Measurements from ENCODE around the gene HYCC1.
A peak's percentile ranks its signal among the peaks of the same experiment; 100 is the strongest.

HYCC1 gene

GRCh38 chr7:23011222-23011924, 2.6 kb downstream of the HYCC1 start:
- H3K9me2 ChIP-seq (replicated peaks; ENCODE audit: control insufficient read depth, low read length): no peaks in the 10 kb centered on the region
- peaks cover 74% of the 10 kb centered on the region for H3K79me2 ChIP-seq (ENCODE audit: control insufficient read depth, low read length)
- peaks cover 4% of the 10 kb centered on the region for H3F3A ChIP-seq (ENCODE audit: control insufficient read depth, insufficient read depth)
- H3K36me3 ChIP-seq (ENCODE audit: control insufficient read depth, low read length): peaks cover 4% of the 10 kb centered on the region; the same call in 1 of the 2 replicates
- TF ChIP-seq, protein P1, sequence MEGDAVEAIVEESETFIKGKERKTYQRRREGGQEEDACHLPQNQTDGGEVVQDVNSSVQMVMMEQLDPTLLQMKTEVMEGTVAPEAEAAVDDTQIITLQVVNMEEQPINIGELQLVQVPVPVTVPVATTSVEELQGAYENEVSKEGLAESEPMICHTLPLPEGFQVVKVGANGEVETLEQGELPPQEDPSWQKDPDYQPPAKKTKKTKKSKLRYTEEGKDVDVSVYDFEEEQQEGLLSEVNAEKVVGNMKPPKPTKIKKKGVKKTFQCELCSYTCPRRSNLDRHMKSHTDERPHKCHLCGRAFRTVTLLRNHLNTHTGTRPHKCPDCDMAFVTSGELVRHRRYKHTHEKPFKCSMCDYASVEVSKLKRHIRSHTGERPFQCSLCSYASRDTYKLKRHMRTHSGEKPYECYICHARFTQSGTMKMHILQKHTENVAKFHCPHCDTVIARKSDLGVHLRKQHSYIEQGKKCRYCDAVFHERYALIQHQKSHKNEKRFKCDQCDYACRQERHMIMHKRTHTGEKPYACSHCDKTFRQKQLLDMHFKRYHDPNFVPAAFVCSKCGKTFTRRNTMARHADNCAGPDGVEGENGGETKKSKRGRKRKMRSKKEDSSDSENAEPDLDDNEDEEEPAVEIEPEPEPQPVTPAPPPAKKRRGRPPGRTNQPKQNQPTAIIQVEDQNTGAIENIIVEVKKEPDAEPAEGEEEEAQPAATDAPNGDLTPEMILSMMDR (IDR thresholded peaks at IDR 0.05; ENCODE audit: low read depth, low read length, poor library complexity, severe bottlenecking): no peak
- no peak for TF ChIP-seq EZH2phosphoT487 (IDR thresholded peaks at IDR 0.05; ENCODE audit: borderline replicate concordance, low read length)
- H3K4me2 ChIP-seq (ENCODE audit: low read length): peak overlapping the region; percentile 93
- H3K4me1 ChIP-seq (ENCODE audit: control insufficient read depth, low read length): peaks cover 51% of the 10 kb centered on the region
- peak overlapping the region; percentile 27 for H3K4me3 ChIP-seq (ENCODE audit: low read length)
- no peaks in the 10 kb centered on the region for H3K27me3 ChIP-seq (ENCODE audit: control insufficient read depth, low read length)
- peaks cover 15% of the 10 kb centered on the region for H4K20me1 ChIP-seq (ENCODE audit: control insufficient read depth, insufficient read depth, low read depth, low read length)
- no peaks in the 10 kb centered on the region for H3K9me3 ChIP-seq (ENCODE audit: control insufficient read depth, insufficient read depth, low read length)
- no peak overlapping the region for H3K27ac ChIP-seq (ENCODE audit: low read depth, low read length)

GRCh38 chr7:23009303-23009702, 4.6 kb downstream of the HYCC1 start:
- no peaks in the 10 kb centered on the region for H3K9me2 ChIP-seq (replicated peaks; ENCODE audit: control insufficient read depth, low read length)
- peaks cover 92% of the 10 kb centered on the region for H3K79me2 ChIP-seq (ENCODE audit: control insufficient read depth, low read length)
- no peak overlapping the region for H3K4me2 ChIP-seq (ENCODE audit: low read length)

DNA sequence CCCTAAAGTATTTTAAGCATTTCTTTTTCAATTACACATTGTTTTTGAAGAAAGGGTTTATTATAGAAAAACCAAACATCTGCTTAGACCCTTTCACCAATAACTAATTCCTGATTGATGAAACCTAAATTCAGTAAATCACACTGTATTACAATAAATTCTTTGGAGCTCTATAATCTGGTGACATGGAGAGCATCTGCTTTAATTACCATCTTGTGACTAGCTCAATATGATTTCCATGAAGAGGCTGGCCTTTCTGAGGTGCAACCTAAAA, 9.7 kb downstream of the HYCC1 start:
- no peaks in the 10 kb centered on the region for H3K36me3 ChIP-seq (ENCODE audit: control insufficient read depth, low read length)
- no peaks in the 10 kb centered on the region; the same call in 1 of the 2 replicates for H3K4me1 ChIP-seq (ENCODE audit: control insufficient read depth, low read length)
- H3K9me3 ChIP-seq (ENCODE audit: control insufficient read depth, insufficient read depth, low read length): no peaks in the 10 kb centered on the region
- peaks cover 2% of the 10 kb centered on the region; the same call in 1 of the 2 replicates for H4K20me1 ChIP-seq (ENCODE audit: control insufficient read depth, insufficient read depth, low read depth, low read length)
- no peak for TF ChIP-seq EZH2phosphoT487 (IDR thresholded peaks at IDR 0.05; ENCODE audit: borderline replicate concordance, low read length)
- no peak overlapping the region for H3K4me3 ChIP-seq (ENCODE audit: low read length)
- H3K9me2 ChIP-seq (replicated peaks; ENCODE audit: control insufficient read depth, low read length): no peaks in the 10 kb centered on the region
- no peaks in the 10 kb centered on the region for H3F3A ChIP-seq (ENCODE audit: control insufficient read depth, insufficient read depth)
- H3K27me3 ChIP-seq (ENCODE audit: control insufficient read depth, low read length): no peaks in the 10 kb centered on the region
- no peak overlapping the region for H3K27ac ChIP-seq (ENCODE audit: low read depth, low read length)
- no peak overlapping the region for H3K4me2 ChIP-seq (ENCODE audit: low read length)
- H3K79me2 ChIP-seq (ENCODE audit: control insufficient read depth, low read length): peaks cover 91% of the 10 kb centered on the region

More at GRCh38 chr7:23009303-23009702, 4.6 kb downstream of the HYCC1 start:
- Histone ChIP-seq H3K27ac (ENCODE audit: low read depth, low read length) (no peak overlapping the region), H4K20me1 (ENCODE audit: control insufficient read depth, insufficient read depth, low read depth, low read length) (peaks cover 15% of the 10 kb centered on the region), H3K36me3 (ENCODE audit: control insufficient read depth, low read length) (peaks cover 4% of the 10 kb centered on the region; the same call in 1 of the 2 replicates), H3K4me3 (ENCODE audit: low read length) (no peak overlapping the region), H3K27me3 (ENCODE audit: control insufficient read depth, low read length) (no peaks in the 10 kb centered on the region), H3F3A (ENCODE audit: control insufficient read depth, insufficient read depth) (no peaks in the 10 kb centered on the region), H3K4me1 (ENCODE audit: control insufficient read depth, low read length) (peaks cover 33% of the 10 kb centered on the region), H3K9me3 (ENCODE audit: control insufficient read depth, insufficient read depth, low read length) (no peaks in the 10 kb centered on the region)
- no peak for TF ChIP-seq EZH2phosphoT487 (IDR thresholded peaks at IDR 0.05; ENCODE audit: borderline replicate concordance, low read length)
- TF ChIP-seq, protein P1 (IDR thresholded peaks at IDR 0.05; ENCODE audit: low read depth, low read length, poor library complexity, severe bottlenecking): no peak

DNA sequence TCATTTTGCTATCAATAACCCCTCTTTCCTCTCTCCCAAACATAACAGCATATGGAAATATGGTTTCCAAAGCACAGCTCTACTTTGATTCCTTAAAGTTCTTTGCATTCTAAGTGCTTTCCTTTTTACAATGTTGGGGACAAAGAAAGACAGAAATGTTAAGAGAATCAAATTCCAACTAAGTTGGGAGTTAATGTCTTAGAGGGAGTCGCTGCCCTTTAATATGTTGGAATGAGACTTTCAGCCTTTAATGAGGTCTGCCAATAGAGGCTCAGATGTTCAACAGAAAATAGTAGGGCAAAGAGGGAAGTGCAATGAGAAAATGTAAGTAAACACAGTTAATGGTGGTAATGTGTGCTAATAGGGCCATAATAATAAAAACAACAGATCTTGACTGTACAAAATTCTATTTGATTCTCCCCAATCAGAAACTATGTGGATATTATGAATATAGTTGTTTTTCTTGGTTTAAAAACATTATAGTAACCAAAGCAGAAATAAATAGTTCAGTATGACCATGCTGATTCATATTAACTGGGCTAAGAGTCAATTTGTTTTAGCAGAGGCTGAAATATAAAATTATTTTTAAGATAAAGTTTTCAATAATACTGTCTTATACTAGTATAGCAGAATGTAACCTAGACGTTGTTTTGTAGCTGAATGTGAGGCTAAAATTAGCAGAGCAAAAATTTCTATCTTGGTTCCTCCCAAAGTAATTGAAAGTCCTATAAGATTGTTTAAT, 10.3 kb downstream of the HYCC1 start:
- no peak for TF ChIP-seq EZH2phosphoT487 (IDR thresholded peaks at IDR 0.05; ENCODE audit: borderline replicate concordance, low read length)
- TF ChIP-seq, protein P1 (IDR thresholded peaks at IDR 0.05; ENCODE audit: low read depth, low read length, poor library complexity, severe bottlenecking): no peak
- no peaks in the 10 kb centered on the region for H3K4me1 ChIP-seq (ENCODE audit: control insufficient read depth, low read length)
- H3K4me3 ChIP-seq (ENCODE audit: low read length): no peak overlapping the region
- H3K27me3 ChIP-seq (ENCODE audit: control insufficient read depth, low read length): no peaks in the 10 kb centered on the region
- H3K27ac ChIP-seq (ENCODE audit: low read depth, low read length): no peak overlapping the region
- H3K9me2 ChIP-seq (replicated peaks; ENCODE audit: control insufficient read depth, low read length): no peaks in the 10 kb centered on the region
- H3K79me2 ChIP-seq (ENCODE audit: control insufficient read depth, low read length): peaks cover 90% of the 10 kb centered on the region
- no peaks in the 10 kb centered on the region for H3K9me3 ChIP-seq (ENCODE audit: control insufficient read depth, insufficient read depth, low read length)
- no peak overlapping the region for H3K4me2 ChIP-seq (ENCODE audit: low read length)
- H4K20me1 ChIP-seq (ENCODE audit: control insufficient read depth, insufficient read depth, low read depth, low read length): peaks cover 2% of the 10 kb centered on the region; the same call in 1 of the 2 replicates
- no peaks in the 10 kb centered on the region for H3K36me3 ChIP-seq (ENCODE audit: control insufficient read depth, low read length)
- no peaks in the 10 kb centered on the region for H3F3A ChIP-seq (ENCODE audit: control insufficient read depth, insufficient read depth)

All from DOHH2 (cell line).